CD4-positive, alpha-beta T cell treated with Interleukin-2 at 100 ng/mL for 4 hours (primary cell): ENCODE measurements around the gene SSTR5.
A peak's percentile ranks its signal among the peaks of the same experiment; 100 is the strongest.

ENCODE experiments used
- DNase-seq: peaks from one replicate; pipeline ENCODE4 v3.0.0-alpha.2; 2020; ENCODE audit warnings: low spot score

Gene SSTR5

GRCh38 chr16:1055557-1055924, 17.0 kb upstream of the SSTR5 start:
- DNase-seq = no peak

- no peak for DNase-seq
Measured at GRCh38 chr16:1056196-1056595, 16.4 kb upstream of the SSTR5 start.

GRCh38 chr16:1057252-1057932, 15.2 kb upstream of the SSTR5 start:
- peak; percentile 55 for DNase-seq

GRCh38 chr16:1058216-1058615, 14.3 kb upstream of the SSTR5 start:
- no peak for DNase-seq

GRCh38 chr16:1059310-1059709, 13.2 kb upstream of the SSTR5 start:
- no peak for DNase-seq

GRCh38 chr16:1060416-1061340, 11.9 kb upstream of the SSTR5 start:
- no peak for DNase-seq

- no peak for DNase-seq
Measured at GRCh38 chr16:1061769-1062505, 10.6 kb upstream of the SSTR5 start.

GRCh38 chr16:1062895-1063294, 9.7 kb upstream of the SSTR5 start:
- no peak for DNase-seq

GRCh38 chr16:1063728-1064127, 8.8 kb upstream of the SSTR5 start:
- no peak for DNase-seq

GRCh38 chr16:1065469-1066128, 6.9 kb upstream of the SSTR5 start:
- no peak for DNase-seq

GRCh38 chr16:1066584-1067172, 5.9 kb upstream of the SSTR5 start:
- DNase-seq = no peak

GRCh38 chr16:1067629-1068028, 4.9 kb upstream of the SSTR5 start:
- no peak for DNase-seq

- no peak for DNase-seq
Measured at GRCh38 chr16:1068451-1068850, 4.1 kb upstream of the SSTR5 start.

- no peak for DNase-seq
Measured at GRCh38 chr16:1069154-1069553, 3.4 kb upstream of the SSTR5 start.

- DNase-seq = no peak
Measured at GRCh38 chr16:1070084-1070863, 2.3 kb upstream of the SSTR5 start.

- no peak for DNase-seq
Measured at GRCh38 chr16:1070864-1071408, 1.6 kb upstream of the SSTR5 start.

- DNase-seq = no peak
Measured at GRCh38 chr16:1071561-1072225, 854 bp upstream of the SSTR5 start.

GRCh38 chr16:1073262-1073558, 663 bp downstream of the SSTR5 start:
- DNase-seq = no peak

GRCh38 chr16:1073566-1074378, 1.2 kb downstream of the SSTR5 start:
- DNase-seq = no peak

- DNase-seq = no peak
Measured at GRCh38 chr16:1074379-1074649, 1.8 kb downstream of the SSTR5 start.
